COLO668 (cell line): Measurements from ENCODE around the gene AAMDC.
"Not testable (repeated sequence)": the region's sequence is repeated elsewhere in the genome, so short reads cannot be mapped to it uniquely, and the experiment has no call there.

Experiments
- DNase-seq: peaks from one replicate; lab custom pipeline; 2025; ENCODE audit not compliant: unreplicated experiment; lab: John Stamatoyannopoulos, UW

Gene AAMDC

GRCh38 chr11:77883775-77884174 is 62.8 kb downstream of the AAMDC start:
- no peak for DNase-seq

- DNase-seq = no peak
Measured at GRCh38 chr11:77884186-77884828, 63.4 kb downstream of the AAMDC start.

- DNase-seq = no peak
Measured at GRCh38 chr11:77884829-77885190, 63.9 kb downstream of the AAMDC start.

DNA sequence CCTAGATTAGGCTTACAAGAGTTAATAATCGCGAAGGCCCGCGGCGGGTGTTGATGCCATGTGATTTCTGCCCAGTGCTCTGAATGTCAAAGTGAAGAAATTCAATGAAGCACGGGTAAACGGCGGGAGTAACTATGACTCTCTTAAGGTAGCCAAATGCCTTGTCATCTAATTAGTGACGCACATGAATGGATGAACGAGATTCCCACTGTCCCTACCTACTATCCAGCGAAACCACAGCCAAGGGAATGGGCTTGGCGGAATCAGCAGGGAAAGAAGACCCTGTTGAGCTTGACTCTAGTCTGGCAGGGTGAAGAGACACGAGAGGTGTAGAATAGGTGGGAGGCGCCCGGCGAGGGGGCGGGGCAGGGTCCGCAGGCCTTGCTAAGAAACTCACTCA is 65.5 kb downstream of the AAMDC start:
- DNase-seq = no peak

DNA sequence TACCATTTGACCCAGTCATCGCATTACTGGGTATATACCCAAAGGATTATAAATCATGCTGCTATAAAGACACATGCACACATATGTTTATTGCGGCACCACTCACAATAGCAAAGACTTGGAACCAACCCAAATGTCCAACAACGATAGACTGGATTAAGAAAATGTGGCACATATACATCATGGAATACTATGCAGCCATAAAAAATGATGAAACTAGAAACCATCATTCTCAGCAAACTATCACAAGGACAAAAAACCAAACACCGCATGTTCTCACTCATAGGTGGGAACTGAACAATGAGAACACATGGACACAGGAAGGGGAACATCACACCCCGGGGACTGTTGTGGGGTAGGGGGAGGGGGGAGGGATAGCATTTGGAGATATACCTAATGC is 68.1 kb downstream of the AAMDC start:
- not testable (repeated sequence) for DNase-seq

- not testable (repeated sequence) for DNase-seq
Measured at GRCh38 chr11:77890100-77890614, 69.2 kb downstream of the AAMDC start.

DNA sequence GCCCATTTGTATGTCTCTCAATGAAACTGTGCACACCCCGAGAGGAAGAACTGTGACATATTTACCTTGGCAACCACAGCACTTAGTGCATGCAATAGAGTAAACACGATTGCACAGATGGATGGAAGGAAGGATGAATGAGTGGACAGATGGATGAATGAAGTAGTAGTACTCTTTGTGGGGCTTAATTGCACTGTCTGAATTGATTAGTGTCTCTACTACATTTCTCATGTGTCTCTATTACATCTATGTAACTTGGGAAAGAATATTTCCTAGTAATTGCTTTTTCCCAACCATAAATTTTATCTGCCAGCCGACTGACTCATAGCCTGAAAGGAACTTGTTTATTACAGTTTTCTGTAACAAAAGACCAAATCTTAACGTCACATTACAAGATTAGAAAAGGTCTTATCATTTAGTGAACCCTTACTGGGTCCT is 69.7 kb downstream of the AAMDC start:
- DNase-seq = peak; percentile 25

DNA sequence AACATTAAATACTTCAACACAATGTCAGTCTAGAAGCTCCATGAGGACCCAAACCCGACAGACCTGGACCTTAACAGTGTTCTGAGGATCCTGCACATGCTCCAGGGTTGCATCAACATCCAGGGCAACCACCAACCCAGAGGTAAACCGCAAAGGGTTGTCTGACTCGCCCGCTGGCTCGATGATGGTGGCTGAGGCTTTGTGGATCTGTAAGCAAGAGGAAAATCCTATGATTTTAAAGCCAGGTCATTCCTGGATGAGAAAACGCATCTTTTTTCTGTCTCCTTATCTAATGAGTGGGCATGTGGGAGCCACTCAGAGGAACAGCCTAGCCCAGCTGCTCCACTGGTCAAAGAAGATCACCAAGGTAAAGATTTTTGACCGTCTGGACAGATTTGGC is 70.3 kb downstream of the AAMDC start:
- DNase-seq = not testable (repeated sequence)

- not testable (repeated sequence) for DNase-seq
Measured at GRCh38 chr11:77891703-77892102, 70.8 kb downstream of the AAMDC start.

GRCh38 chr11:77894949-77895348 is 74.0 kb downstream of the AAMDC start:
- not testable (repeated sequence) for DNase-seq

DNA sequence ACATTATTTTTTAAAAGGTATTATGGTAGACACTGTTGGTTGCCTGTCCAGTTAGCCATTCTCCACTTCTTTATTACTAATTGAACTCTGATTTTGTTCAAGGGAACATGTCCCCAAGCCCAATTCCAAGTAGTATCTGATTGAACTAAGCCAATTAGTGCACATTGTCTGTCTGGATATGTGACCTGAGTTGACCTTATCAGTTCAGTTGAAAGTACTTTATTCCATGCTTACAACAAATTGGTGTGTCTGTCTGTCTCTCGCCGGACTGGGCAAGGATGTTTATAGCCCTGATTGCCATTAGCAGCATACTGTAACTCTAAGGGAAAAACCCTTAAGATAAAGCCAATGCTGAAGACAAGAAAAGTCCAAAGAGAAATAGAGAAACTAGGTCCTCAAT is 87.9 kb downstream of the AAMDC start:
- DNase-seq = no peak

- DNase-seq = no peak
Measured at GRCh38 chr11:77909277-77909676, 88.3 kb downstream of the AAMDC start.

DNA sequence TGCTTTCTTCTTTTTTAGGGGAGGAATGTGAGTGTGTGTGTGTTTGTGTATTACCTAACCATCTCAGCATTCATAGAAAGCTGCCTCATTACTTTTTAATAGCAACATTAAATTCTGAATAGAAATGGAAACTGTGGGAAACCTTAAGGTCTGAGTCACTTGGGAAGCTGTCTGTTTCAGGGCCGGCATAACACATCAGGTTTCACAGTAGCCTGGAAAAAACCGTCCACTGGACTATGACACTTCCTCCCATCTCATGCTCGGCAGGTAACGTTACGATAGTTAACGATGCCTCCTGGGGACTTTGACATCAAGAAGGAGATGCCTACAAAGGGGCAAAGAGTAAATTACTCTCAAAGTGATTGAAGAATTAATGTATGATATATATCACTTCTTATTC is 89.9 kb downstream of the AAMDC start:
- not testable (repeated sequence) for DNase-seq

DNA sequence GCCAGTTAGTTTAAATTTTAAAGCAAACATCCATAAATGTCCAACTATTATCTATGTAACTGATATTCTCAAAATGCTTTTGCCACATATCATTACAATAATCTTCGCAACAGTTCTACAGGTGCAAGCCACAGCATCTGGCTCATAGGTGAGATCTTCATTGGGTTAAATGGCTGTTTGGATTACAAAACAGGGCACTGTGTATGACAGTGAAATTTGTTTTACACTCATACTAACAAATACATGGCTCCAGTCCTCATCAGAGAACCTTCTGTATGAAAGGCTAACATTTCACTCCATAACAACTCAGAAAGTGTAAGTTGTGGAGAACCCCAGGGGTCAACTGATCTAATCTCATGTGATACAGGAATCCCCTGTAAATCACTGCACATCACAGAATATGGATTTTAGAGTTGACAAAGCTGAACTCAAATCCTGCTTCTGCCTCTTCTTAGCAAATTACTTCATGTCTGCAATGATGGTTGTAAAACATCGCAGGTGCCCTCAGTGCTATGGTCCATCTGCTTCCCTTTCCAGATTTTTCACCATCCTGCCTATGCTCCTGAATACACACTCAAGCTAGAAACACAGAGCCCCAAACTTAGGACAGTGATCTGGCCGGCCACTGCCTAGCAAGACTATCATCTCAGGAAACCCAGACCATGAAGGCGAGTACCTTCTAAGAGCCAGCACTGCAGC is 92.8 kb downstream of the AAMDC start:
- peak; percentile 32 for DNase-seq

DNA sequence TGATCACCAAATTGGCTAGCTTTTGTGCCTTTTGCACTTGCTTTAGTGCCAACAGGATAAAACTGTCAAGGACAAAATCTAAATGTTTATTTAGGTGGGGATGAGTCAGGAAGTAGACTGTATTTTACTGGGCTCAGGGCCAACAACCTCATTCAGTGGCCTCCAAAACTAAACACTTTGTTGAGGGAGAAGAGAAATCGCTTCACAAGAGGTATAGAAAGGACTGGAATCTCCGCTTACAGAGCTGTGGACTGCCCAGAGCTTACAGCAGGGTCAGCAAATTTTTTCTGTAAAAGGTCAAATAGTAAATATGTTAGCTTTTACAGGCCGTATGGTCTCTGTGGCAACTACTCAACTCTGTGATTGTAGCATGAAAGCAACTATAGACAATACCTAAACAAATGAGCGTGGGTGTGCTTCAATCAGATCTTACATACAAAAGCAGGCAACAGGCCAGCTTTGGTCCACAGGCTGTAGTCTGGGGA is 93.4 kb downstream of the AAMDC start:
- DNase-seq = peak; percentile 63

DNA sequence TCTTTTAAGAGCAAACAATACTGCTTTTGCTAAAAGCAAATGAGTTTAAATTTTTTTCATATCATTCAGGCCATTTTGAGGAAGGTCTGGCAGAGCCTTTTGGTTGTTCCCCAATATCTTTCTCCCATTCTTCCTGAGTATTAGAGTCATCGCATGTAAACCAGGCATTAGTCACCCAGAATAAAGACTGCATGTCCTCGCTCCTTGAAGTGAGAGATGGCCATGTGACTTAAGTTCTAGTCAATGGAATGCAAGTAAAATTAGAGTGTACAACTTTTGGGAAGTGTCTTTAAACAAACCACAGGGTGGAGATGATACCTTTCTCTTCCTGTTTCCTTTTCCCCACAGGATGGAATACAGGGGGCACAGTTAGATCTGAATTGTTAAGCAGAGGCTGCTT is 96.8 kb downstream of the AAMDC start:
- DNase-seq = not testable (repeated sequence)
